Activated naive CD8-positive, alpha-beta T cell (primary cell): ENCODE measurements around the gene PAMR1.

ENCODE experiments used
- H3K27ac Mint-ChIP-seq: one replicate; pipeline ENCODE4 v1.8.0; 2021; ENCODE audit warnings: mixed read lengths
- H3K27me3 Mint-ChIP-seq: one replicate; pipeline ENCODE4 v1.8.0; 2021; ENCODE audit warnings: mixed read lengths
- H3K36me3 Mint-ChIP-seq: one replicate; pipeline ENCODE4 v1.8.0; 2021; ENCODE audit warnings: mixed read lengths
- H3K4me1 Mint-ChIP-seq: one replicate; pipeline ENCODE4 v1.8.0; 2021; ENCODE audit warnings: low read depth, mixed read lengths
- H3K4me3 Mint-ChIP-seq: one replicate; pipeline ENCODE4 v1.8.0; 2021; ENCODE audit warnings: mild to moderate bottlenecking, mixed read lengths
- H3K9me3 Mint-ChIP-seq: one replicate; pipeline ENCODE4 v1.8.0; 2021; ENCODE audit warnings: low read depth, mixed read lengths

PAMR1 gene

GRCh38 chr11:35394941-35395340 lies 130.5 kb downstream of the PAMR1 start:
- Mint-ChIP-seq H3K9me3 (no peaks in the 10 kb centered on the region), H3K4me3 (no peak overlapping the region), H3K4me1 (peaks cover 21% of the 10 kb centered on the region), H3K27me3 (peaks cover 3% of the 10 kb centered on the region), H3K27ac (no peak overlapping the region), H3K36me3 (no peaks in the 10 kb centered on the region)

DNA sequence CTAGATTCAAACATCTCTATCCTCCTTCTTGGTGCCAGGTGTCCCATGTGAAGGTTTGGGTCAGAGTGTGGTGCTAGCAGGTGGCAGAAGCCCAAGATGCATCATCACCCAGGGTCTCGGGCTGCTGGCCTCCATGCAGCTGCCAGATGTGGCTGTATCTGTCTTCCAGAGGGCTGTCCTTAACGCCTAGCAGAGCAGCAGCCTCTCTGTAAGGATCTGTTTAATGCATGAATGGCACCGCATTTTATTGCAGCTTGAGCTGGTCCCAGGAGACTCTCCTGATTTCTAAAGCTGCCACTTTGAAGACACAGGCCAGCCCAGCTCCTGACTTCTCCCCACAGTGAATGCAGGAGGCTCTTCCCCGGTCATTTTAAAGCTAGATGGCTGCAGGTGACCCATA lies 132.3 kb downstream of the PAMR1 start:
- H3K36me3 Mint-ChIP-seq: no peaks in the 10 kb centered on the region
- no peak overlapping the region for H3K27ac Mint-ChIP-seq

GRCh38 chr11:35391922-35392688 lies 133.3 kb downstream of the PAMR1 start:
- peak overlapping the region; percentile 23 for H3K4me3 Mint-ChIP-seq
- H3K27me3 Mint-ChIP-seq: no peaks in the 10 kb centered on the region
- no peak overlapping the region for H3K27ac Mint-ChIP-seq
- H3K36me3 Mint-ChIP-seq: no peaks in the 10 kb centered on the region
- peaks cover 21% of the 10 kb centered on the region for H3K4me1 Mint-ChIP-seq
- no peaks in the 10 kb centered on the region for H3K9me3 Mint-ChIP-seq

More for the DNA sequence above, 132.3 kb downstream of the PAMR1 start:
- H3K4me3 Mint-ChIP-seq: no peak overlapping the region
- peaks cover 21% of the 10 kb centered on the region for H3K4me1 Mint-ChIP-seq
- no peaks in the 10 kb centered on the region for H3K27me3 Mint-ChIP-seq
- H3K9me3 Mint-ChIP-seq: no peaks in the 10 kb centered on the region

DNA sequence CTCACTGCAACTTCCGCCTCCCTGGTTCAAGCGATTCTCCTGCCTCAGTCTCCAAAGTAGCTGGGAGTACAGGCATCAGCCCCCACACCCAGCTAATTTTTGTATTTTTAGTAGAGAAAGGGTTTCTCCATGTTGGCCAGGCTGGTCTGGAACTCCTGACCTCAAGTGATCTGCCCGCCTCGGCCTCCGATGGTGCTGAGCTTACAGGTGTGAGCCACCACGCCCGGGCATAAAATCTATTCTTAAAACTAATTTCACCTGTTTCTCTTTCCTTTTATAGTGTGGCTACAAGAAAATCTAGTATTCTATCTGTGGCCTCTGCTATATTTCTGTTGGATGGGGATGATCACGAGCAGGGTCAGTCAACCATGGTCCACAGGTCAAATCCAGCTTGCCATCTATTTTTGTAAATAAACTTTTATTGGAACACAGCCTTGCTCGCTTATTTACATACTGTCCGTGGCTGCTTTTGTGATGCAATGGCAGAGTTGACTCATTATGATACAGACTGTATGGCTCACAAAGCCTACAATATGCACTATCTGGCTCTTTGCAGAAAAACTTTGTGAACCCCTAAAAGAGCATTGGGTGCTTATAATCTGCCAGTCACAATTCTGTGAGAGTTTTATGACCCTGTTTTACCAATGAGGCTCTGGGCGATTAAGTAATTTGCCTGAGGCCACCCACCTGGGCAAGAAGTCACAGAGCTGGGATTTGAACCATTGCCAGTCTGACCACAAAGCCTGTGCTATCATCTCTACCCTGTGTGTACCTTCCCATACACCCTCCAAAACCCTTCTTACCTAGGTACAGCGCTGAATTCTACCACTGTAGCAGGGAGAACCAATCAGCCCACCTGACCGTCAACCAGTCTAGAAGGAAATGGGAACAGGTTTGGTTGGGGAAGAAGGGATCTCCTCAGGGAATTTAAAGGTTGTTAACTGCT lies 134.4 kb downstream of the PAMR1 start:
- Mint-ChIP-seq H3K9me3 (no peaks in the 10 kb centered on the region), H3K27ac (no peak overlapping the region), H3K36me3 (no peaks in the 10 kb centered on the region), H3K4me3 (no peak overlapping the region), H3K4me1 (peaks cover 23% of the 10 kb centered on the region), H3K27me3 (no peaks in the 10 kb centered on the region)

DNA sequence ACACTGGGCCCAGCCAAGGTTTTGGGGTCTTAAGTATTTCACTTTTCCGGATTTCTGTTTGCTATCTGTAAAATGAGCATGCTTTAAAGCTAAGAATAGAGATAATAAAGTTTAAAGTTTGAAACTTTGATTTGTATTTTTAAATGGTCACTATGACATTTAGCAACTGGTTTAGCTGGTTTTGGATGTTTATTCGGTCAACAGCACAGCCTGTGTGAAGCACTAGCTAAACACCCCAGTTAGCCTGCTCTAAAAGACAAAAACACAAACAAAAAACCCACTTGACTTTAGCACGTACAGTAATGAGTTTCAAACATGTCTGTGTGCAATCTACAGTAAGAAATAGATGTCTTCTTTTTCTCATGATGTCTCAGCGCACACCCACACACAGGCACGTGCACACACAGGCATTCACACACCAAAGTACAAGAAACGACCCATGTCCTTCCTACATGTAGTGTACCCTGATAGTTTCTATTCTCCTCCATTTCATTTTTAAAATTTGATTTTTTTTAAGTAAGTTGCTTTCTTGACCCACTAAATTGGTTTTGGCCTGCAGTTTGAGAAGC lies 135.4 kb downstream of the PAMR1 start:
- no peaks in the 10 kb centered on the region for H3K9me3 Mint-ChIP-seq
- H3K36me3 Mint-ChIP-seq: no peaks in the 10 kb centered on the region
- no peak overlapping the region for H3K4me3 Mint-ChIP-seq
- no peaks in the 10 kb centered on the region for H3K27me3 Mint-ChIP-seq
- peaks cover 21% of the 10 kb centered on the region for H3K4me1 Mint-ChIP-seq
- H3K27ac Mint-ChIP-seq: no peak overlapping the region

GRCh38 chr11:35389112-35389511 lies 136.3 kb downstream of the PAMR1 start:
- no peak overlapping the region for H3K4me3 Mint-ChIP-seq
- H3K27me3 Mint-ChIP-seq: no peaks in the 10 kb centered on the region
- no peak overlapping the region for H3K27ac Mint-ChIP-seq
- peaks cover 21% of the 10 kb centered on the region for H3K4me1 Mint-ChIP-seq
- no peaks in the 10 kb centered on the region for H3K9me3 Mint-ChIP-seq
- H3K36me3 Mint-ChIP-seq: peaks cover 3% of the 10 kb centered on the region

DNA sequence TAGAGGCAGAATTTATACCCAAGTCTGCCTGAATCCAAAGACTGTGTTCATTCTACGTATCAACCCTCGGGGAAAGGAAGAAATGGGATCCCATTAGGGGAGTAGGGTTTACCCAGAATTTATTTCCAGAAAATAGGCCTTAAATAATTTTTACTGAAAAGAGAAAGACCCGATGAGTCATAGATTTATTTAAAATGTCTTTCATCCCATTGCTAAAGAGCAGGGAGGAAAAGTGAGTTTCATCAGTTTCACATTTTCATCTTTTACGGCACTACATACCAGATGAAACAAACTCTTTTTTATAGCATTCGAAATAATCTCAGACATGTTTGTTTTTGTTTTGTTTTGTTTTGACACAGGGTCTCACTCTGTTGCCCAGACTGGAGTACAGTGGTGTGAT lies 137.4 kb downstream of the PAMR1 start:
- H3K4me1 Mint-ChIP-seq: peaks cover 21% of the 10 kb centered on the region
- peaks cover 3% of the 10 kb centered on the region for H3K36me3 Mint-ChIP-seq
- no peaks in the 10 kb centered on the region for H3K27me3 Mint-ChIP-seq
- H3K9me3 Mint-ChIP-seq: no peaks in the 10 kb centered on the region
- no peak overlapping the region for H3K4me3 Mint-ChIP-seq
- H3K27ac Mint-ChIP-seq: no peak overlapping the region

- Mint-ChIP-seq H3K4me3 (no peak overlapping the region), H3K4me1 (peaks cover 21% of the 10 kb centered on the region), H3K27me3 (no peaks in the 10 kb centered on the region), H3K36me3 (peaks cover 3% of the 10 kb centered on the region), H3K27ac (no peak overlapping the region), H3K9me3 (no peaks in the 10 kb centered on the region)
Measured at GRCh38 chr11:35387111-35387982, 138.1 kb downstream of the PAMR1 start.

DNA sequence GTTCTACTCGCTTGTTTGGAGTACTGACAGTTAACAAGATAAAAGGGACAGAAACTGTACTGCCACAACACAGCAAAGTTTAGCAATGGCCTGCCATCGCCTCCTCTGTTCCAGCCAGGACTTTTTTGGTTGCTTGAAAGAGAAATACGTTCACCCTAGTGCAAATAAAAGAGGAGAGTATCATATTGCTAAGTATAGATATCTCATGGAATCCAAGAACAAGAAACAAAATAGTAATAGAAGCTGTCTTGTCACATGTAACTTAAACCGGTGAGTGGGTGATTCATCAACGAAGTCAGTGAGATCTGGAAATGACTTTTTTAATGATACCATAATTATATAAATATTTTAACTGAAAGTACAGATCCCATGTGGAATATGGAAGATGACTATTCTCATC lies 141.5 kb downstream of the PAMR1 start:
- Mint-ChIP-seq H3K4me3 (no peak overlapping the region), H3K4me1 (peaks cover 2% of the 10 kb centered on the region), H3K27ac (no peak overlapping the region), H3K9me3 (no peaks in the 10 kb centered on the region), H3K27me3 (no peaks in the 10 kb centered on the region), H3K36me3 (peaks cover 3% of the 10 kb centered on the region)
